Activated T-helper 9 cell treated with anti-CD3 and anti-CD28 coated beads, Interleukin-2, amount 50 U/mL, for 16 hours (primary cell): Measurements from ENCODE around the gene OR10AD1.
A peak's percentile ranks its signal among the peaks of the same experiment; 100 is the strongest.
"Not testable (repeated sequence)": the region's sequence is repeated elsewhere in the genome, so short reads cannot be mapped to it uniquely, and the experiment has no call there.

Source experiments
- DNase-seq: peaks from one replicate; pipeline ENCODE4 v3.0.0-alpha.2; 2020; ENCODE audit warnings: low read depth

The OR10AD1 gene, protein sequence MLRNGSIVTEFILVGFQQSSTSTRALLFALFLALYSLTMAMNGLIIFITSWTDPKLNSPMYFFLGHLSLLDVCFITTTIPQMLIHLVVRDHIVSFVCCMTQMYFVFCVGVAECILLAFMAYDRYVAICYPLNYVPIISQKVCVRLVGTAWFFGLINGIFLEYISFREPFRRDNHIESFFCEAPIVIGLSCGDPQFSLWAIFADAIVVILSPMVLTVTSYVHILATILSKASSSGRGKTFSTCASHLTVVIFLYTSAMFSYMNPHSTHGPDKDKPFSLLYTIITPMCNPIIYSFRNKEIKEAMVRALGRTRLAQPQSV

DNA sequence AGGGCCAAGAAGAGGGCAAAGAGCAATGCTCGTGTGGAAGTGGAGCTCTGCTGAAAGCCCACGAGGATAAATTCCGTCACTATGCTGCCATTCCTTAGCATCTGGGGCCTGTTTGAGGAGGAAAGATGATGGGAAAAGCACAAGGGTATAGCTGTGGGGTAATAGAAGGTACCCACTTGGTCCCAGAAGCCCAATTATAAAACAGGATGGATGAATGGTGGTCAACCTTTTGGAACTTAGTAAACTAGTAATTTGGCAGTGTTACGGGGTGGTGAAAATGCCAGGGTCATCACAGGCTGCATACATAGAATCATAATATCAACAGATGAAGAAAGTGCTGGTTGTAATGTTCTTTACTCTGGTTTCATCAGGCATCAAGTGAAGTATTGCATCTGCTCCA is at the start of gene OR10AD1:
TSS of gene OR10AD1 (minus strand) at position 101 of the 400 bp plus-strand sequence. CDS start at position 101, 0 bp downstream.
- no peak for DNase-seq

DNA sequence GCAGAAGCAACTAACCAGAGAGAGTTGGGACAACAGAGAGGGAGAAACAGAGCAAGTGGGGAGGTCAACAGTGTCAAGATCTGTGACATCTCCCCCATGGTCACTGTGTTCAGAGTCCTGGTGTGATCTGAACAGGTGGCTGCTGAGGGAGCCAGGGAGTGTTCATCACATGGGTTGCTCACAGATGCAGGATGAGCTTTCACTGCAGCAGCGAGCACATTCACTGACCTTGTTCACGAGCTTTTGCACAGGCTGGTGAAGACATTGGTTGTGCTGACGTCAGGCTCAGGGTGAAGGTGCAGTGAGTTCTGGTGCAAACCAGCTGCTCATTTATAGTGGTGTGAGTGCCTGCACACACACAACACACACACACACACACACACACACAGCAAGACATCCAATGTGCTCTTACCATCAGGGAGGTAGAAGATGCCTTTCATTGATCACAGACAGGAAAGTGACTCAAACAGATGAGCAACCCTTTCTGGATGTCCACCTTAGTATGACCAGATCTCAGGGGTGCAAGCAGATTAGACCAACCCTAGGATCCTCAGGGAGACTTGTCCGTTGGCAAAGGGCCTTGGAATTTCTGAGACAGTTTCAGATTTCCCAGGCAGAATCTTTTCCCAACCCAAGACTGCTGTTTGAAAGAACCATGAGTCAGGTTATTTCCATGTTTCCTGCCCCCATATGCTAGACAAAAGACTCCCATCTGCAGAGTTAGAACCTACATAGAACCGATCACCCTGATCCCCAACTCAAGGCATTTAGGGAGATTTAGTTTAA is 44.3 kb upstream of the OR10AD1 start:
- DNase-seq, result no peak

DNA sequence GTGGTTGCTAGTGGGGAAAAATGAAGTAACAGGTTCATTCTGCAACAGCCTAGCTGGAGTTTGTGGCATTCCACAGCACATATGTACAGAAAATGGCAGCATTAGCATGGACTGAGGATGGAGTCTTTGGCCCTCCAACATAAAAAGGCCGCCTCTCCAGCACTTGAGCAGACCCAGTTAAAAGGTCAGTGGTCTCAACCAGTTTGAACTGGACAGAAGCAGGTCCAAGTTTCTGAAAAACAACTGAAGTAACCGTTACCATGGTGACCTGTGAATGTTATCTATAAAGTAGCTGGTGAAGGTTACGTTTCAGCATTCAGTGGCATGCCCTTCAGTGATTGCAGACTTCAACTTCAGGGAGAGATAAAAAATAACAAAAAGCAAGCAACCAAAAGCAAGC is 34.1 kb upstream of the OR10AD1 start:
- no peak for DNase-seq

DNA sequence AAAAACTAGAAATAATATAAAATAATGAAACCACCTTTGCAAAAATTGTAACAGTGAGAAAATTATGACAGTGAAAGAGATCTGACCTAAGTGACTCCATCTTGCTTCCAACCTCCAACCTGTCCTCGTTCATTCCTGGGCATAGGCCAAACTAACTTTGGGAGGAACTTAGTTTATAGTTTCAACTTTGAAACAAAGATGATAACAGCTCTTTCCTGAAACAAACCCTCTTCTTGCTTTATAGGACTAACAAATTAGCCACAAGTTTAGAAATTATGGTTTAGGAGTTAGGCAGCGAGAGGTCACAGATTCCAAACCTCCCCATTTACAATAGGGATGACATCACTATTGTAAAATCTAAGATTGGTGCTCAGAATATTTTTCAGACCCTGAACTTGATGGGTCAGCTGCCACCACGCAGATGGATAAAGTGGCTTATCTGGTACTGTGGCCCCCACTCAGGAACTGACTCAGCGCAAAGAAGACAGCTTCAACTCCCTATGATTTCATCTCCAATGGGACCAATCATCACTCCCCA is 32.8 kb upstream of the OR10AD1 start:
- DNase-seq, result no peak

DNA sequence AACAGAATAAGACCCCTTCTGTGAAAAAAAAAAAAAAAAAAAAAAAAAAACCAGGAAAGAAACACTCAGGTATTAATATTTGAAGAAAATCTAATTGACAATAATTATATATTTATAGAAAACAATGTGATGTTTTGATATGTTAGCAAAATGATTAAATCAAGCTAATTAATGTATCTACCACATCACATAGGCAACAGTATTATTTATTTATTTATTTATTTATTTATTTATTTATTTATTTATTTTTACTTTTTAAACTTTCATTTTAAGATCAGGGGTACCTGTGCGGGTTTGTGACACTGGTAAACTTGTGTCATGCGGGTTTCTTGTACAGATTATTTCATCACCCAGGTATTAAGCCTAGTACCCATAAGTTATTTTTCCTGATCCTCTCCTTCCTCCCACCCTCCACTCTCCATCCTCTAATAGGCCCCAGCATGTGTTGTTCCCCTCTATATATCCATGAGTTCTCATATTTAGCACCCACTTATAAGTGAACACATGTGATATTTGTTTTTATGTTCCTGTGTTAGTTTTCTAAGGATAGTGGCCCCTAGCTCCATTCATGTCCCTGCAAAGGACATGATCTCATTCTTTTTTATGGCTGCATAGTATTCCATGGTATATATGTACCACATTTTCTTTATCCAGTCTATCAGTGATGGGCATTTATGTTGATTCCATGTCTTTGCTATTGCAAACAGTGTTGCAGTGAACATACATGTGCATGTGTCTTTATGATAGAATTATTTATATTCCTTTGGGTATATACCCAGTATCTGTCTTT is 28.3 kb upstream of the OR10AD1 start:
- not testable (repeated sequence) for DNase-seq

DNA sequence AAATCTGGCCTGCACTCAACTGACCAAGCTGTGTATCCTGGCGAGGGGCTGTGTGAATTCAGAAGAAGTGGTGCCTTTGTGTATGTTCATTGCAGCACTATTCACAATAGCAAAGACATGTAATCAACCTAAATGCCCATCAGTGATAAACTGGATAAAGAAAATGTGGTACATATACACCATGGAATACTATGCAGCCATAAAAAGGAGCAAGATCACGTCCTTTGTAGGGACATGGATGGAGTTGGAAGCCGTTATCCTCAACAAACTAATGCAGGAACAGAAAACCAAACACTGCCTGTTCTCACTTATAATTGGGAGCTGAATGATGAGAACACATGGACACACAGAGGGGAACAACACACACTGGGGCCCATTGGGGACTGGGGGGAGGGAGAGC is 21.4 kb upstream of the OR10AD1 start:
- not testable (repeated sequence) for DNase-seq

DNA sequence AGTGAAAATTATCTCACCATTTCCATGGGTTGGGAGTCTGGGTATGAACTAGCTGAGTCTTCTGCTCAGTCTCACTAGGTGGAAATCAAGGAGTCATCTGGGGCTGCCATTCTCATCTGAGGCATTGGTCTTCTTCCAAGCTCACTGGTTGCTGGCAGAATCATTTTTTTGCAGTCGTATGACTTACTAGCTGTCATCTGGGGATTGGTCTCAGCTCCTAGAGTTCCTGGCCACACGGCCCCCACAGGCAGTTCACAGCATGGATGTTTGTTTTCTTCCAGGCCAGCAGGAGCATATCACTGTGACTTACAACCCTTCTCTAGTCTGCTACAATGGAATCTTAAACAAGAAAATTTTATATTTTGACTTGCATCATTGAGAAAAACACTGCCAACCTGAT is 18.6 kb upstream of the OR10AD1 start:
- DNase-seq, result no peak

DNA sequence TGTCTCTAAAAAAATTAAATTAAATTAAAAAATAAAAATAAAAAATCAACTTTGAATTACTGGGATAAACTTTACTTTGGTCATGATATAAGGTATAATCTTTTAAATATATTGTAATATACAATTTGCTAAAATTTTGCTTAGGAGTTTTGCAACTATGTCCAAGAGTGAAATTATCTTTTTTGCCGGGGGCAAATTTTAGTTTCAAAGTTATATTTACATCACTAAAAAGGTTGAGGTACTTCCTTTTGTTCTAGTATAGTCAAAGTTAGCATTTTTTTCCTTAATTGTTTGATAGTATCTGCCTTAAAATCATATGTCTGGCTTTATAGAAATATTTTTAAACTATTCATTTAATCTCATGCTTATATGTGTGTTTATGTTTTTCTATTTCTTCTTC is 17.6 kb upstream of the OR10AD1 start:
- no peak for DNase-seq

DNA sequence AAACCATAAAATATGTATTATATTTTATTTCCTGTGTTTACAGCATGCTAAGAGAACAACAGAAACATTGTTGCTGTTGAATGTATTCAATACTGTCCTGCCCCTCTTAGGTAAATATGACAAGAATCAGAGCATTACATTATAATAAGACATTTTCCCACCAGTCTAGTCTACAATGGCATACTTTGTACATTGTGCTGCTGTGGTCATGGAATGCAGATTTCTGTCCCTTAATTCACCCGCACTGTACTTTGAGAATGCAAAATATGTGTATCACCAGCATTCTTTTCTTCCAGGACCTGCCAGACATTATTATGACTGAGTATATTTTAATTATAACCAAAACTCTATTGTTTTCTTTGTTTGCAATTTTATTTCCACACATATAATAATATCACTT is 16.5 kb upstream of the OR10AD1 start:
- DNase-seq, result no peak

DNA sequence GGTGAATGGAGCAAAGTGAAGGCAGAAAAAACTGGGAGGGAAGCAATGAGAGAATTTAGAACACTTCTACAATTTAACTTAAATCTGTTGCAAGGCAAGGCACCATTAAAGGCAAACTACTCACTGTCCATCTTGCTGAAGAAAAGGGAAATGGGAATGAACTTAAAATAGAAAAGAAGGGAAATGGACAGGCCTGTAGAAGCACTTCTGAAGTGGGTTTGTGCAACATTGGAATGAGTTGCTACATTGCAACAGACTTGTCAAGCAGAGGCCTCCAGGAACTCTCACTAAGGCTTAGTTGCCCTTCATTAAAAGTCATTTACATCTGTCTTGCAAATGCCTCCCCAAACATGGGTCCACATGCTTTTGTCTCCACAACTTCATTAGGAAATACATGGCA is 13.7 kb upstream of the OR10AD1 start:
- no peak for DNase-seq

DNA sequence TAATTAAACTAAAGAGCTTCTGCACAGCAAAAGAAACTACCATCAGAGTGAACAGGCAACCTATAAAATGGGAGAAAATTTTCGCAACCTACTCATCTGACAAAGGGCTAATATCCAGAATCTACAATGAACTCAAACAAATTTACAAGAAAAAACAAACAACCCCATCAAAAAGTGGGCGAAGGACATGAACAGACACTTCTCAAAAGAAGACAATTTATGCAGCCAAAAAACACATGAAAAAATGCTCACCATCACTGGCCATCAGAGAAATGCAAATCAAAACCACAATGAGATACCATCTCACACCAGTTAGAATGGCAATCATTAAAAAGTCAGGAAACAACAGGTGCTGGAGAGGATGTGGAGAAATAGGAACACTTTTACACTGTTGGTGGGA is 6.4 kb upstream of the OR10AD1 start:
- DNase-seq, result not testable (repeated sequence)

DNA sequence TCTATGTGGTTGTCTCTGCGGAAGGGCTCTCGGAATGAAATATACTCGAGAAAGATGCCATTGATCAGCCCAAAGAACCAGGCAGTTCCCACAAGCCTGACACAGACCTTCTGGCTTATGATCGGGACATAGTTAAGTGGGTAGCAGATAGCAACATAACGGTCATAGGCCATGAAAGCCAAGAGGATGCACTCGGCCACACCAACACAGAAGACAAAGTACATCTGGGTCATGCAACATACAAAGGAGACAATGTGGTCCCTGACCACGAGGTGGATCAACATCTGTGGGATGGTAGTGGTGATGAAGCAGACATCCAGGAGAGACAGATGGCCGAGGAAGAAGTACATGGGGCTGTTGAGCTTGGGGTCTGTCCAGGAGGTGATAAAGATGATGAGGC is 326 bp downstream of the OR10AD1 start:
- no peak for DNase-seq

DNA sequence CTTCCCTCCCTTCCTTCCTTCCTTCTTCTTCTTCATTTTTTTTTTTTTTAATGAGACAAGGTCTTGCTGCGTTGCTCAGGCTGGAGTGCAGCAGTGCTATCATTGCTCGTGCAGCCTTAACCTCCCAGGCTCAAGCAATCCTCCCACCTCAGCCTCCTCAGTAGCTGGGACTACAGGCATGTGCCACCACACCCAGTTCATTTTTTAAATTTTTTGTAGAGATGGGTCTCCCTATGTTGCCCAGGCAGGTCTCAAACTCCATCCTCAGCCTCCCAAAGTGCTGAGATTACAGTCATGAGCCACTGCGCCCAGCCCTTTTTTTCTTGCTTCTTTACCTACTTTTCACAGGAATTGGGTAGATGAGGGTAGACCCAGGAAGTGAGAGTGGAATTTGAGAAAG is 1.6 kb downstream of the OR10AD1 start:
- no peak for DNase-seq

DNA sequence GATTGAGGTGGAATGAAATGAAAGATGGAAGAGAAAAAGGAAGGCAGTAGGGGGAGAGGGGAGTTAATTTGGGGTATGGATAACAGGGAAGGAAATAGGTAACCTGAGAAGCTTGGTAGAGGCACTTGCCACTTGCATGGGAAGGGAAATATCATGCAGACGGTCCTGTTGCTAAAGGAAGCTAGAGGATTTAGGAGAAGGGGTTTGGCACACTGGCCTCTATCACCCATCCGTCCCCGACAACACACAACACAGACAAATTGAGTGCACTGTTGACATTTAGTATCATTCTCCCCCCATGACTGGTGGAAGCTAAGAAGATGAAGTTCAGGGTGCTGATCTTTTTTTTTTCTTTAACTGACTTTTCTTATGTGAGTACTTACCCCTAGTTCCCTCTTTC is 2.0 kb downstream of the OR10AD1 start:
- DNase-seq, result no peak

DNA sequence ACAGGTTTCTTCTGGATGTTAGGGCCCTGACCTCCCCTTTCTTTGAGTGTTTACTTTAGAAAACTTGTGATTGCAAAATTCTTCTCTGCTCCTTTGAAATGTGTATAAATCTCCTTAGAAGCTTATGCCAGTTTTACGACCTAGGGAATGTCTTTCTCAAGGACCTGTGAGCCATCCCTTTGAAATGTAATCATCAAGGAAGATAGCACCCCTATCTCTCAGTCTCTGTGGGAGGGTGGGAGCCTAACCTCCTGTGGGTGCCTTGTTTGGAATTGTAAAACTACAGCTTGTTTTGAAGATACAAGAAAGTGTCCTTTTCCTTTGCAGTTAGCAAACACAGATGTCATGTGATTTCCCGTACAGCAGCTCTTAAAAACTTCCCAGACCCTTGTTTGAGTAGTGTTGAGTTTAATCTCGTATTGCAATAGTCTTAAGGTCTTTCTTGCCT is 3.3 kb downstream of the OR10AD1 start:
- no peak for DNase-seq

DNA sequence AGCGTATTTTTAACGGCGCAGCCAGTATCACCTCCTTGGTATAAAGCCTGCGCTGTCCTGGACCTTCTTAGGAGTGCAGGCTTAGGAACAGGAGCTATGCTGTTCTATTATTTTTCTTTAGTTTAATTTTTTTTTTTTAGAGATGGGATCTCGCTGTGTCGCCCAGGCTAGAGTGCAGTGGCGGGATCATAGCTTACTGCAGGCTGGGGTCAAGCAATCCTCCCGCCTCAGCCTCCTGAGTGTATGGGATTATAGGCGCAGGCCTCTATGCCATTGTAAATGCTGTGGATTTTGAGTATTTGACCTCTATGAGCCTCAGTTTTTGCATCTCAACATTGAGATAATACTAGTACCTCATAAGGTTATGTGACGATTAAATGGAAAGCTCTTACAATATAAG is 4.1 kb downstream of the OR10AD1 start:
- no peak for DNase-seq

DNA sequence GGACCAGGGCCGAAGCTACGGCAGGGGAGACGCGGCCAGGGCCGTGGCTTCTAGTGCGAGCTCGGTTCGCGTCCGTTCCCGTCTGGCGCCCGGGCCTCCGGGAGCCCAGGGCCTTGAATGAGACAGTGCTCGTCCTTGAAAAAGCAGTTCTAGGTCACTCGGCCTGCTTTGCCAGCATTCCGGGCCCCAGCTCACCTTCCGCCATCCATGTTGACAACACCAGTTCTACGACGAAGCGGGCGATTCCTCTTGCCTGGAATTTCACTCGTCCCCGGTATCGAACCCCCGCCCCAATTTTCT is 4.5 kb downstream of the OR10AD1 start:
- no peak for DNase-seq

DNA sequence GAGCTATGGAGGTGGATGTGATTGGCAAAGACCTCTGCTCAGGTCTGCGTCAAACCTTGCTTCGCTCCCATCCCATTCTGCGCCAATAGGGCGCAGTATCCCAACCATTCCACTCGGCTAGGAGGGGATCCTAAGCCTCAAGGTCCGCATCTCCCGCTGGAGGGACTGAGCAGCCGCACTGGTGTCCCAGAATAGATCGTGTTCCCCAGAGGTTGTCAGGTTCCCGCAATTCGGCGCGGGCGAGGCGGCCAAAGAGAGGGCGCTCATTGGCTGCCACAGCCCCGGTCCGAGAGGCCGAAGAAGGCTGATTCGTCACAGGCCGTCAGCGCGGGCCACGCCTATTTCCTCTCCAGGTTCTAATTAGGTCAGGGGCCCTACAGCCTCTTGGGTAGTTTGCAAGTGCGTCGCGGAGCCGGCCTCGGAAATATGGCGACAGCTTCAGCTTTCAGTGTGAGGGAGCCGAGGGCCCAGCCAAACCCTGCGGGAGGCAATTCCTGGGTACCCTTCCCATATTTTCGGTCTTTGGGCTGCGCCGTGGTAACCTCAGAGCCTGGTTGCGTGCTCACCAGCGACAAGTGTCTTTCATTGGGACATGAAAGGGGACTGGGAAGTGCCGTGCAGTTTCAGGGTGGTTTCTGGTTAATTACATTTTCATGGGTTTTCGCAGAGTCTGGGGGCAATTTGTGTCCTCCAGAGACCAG is 5.0 kb downstream of the OR10AD1 start:
- DNase-seq, result peak; percentile 85

DNA sequence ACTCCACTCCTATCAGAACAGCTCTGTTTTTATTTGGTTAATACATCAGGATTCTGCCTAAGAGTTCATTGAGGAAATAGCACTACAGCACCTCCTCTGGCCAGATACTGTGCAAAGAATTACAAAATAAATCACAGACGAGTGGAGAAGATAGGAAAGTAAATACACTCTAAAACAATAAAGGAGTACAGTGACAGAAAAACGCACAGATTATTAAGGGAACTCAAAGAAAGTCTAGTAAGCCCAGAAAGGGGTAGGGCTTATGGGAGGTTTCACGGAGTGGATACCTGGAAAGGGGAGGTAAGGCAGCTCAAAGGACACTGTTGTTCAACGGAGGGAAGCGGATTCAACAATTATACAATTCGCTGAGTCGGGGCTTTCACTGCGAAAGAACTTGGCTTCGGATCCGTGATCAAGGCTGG is 5.5 kb downstream of the OR10AD1 start:
- DNase-seq, result no peak

DNA sequence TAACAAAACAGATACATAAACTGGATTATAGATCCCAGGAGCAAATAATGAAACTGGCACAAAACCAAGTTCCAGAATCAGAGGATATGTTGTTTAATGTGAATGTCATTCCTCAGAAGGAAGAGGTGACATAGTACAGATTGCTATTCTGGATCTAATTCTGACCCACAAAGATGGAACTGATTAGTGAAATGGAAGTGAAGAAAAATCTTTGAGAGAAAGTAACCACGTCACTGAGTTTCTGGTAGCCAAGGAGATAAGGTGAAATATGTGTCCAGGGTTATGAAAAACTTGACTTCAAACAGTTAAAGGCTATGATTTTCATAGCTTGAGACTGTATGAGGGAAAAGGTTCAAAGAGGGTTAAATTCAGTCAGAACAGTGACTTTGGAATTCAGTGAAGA is 8.3 kb downstream of the OR10AD1 start:
- no peak for DNase-seq

DNA sequence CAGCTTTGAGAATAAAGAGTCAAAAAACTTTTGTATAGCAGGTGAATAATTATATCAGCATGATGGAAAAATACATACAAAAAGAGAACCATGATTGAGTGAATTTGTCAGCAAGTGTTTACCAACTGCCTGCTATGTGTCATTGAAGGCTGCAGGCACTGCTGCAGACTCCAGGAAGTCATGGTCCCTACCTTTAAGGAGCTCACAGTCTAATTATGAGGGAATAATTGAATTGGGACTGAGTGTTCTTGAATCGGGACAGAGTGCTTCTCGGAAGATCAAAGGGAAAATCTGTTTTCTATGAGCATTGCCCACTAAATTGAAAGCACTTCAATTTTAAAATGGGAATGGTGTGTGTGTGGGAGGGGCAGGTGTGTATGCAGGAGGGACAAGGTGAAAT is 9.5 kb downstream of the OR10AD1 start:
- no peak for DNase-seq

DNA sequence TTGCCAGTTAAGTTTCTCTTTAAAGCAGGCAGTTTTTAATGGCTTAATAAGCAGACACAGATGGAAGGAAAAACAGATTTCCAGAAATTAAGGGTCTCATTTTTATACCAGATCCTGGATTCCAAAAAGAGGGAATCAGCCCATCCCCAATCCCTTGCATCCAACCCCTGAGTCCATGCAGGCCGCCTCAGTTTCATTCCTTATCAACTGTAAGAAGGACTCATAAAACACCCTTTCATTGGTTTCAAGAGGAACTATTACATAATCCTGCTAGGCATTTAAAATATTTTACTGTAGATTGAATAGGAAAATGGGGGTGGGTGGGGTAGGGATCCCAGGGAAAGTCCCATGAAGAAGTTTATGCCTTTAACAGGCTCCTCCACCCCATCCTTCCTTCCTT is 10.2 kb downstream of the OR10AD1 start:
- no peak for DNase-seq
